GM19467 (cell line): Measurements from ENCODE around the gene SLCO3A1.

ENCODE experiments used
- ATAC-seq: cut with Tn5 transposase; IDR thresholded peaks from one replicate; pipeline ENCODE4 v1.9.1; 2021; ENCODE audit warnings: mild to moderate bottlenecking, moderate library complexity; ENCODE audit not compliant: unreplicated experiment

Gene SLCO3A1

GRCh38 chr15:92153620-92154019 lies 300.1 kb downstream of the SLCO3A1 start:
- no peak for ATAC-seq

- ATAC-seq, result no peak
Measured at GRCh38 chr15:92155934-92156333, 302.4 kb downstream of the SLCO3A1 start.

- no peak for ATAC-seq
Measured at GRCh38 chr15:92157666-92158298, 304.3 kb downstream of the SLCO3A1 start.

GRCh38 chr15:92158426-92158825 lies 304.9 kb downstream of the SLCO3A1 start:
- ATAC-seq, result no peak

- no peak for ATAC-seq
Measured at GRCh38 chr15:92159481-92159880, 306.0 kb downstream of the SLCO3A1 start.

GRCh38 chr15:92159906-92160841 lies 306.7 kb downstream of the SLCO3A1 start:
- ATAC-seq, result no peak

GRCh38 chr15:92161039-92161670 lies 307.6 kb downstream of the SLCO3A1 start:
- peak; percentile 93 for ATAC-seq

GRCh38 chr15:92162657-92163056 lies 309.1 kb downstream of the SLCO3A1 start:
- ATAC-seq, result no peak

- ATAC-seq, result no peak
Measured at GRCh38 chr15:92163641-92164040, 310.1 kb downstream of the SLCO3A1 start.

- no peak for ATAC-seq
Measured at GRCh38 chr15:92164327-92165000, 311.0 kb downstream of the SLCO3A1 start.

- no peak for ATAC-seq
Measured at GRCh38 chr15:92165001-92165346, 311.5 kb downstream of the SLCO3A1 start.

GRCh38 chr15:92166029-92166428 lies 312.5 kb downstream of the SLCO3A1 start:
- no peak for ATAC-seq

- no peak for ATAC-seq
Measured at GRCh38 chr15:92166751-92167405, 313.4 kb downstream of the SLCO3A1 start.

GRCh38 chr15:92167451-92167850 lies 313.9 kb downstream of the SLCO3A1 start:
- ATAC-seq, result no peak

GRCh38 chr15:92168066-92168683 lies 314.7 kb downstream of the SLCO3A1 start:
- no peak for ATAC-seq

- no peak for ATAC-seq
Measured at GRCh38 chr15:92170897-92171296, 317.4 kb downstream of the SLCO3A1 start.

GRCh38 chr15:92178911-92179310 lies 325.4 kb downstream of the SLCO3A1 start:
- ATAC-seq, result no peak

GRCh38 chr15:92184142-92184541 lies 330.6 kb downstream of the SLCO3A1 start:
- ATAC-seq, result no peak

GRCh38 chr15:92184679-92185230 lies 331.2 kb downstream of the SLCO3A1 start:
- ATAC-seq, result no peak

GRCh38 chr15:92187975-92188374 lies 334.5 kb downstream of the SLCO3A1 start:
- ATAC-seq, result no peak
